Keratinocyte (primary cell): ENCODE results near the gene STX8.

ENCODE experiments used
- CTCF ChIP-seq, 3 experiments: IDR thresholded peaks in 1 of 3; conservative IDR thresholded peaks in 1 of 3; optimal IDR thresholded peaks in 1 of 3; 2 replicates in 2 of 3; 3 replicates in 1 of 3; pipeline versions ENCODE3 to v1.5.1; 2011; ENCODE audit warnings: low read length in 3 of 3, mild to moderate bottlenecking in 3 of 3, moderate library complexity in 2 of 3, control low read depth in 1 of 3, inconsistent platforms in 1 of 3; ENCODE audit not compliant: insufficient read depth in 2 of 3; ENCODE audit errors: extremely low read depth in 1 of 3
- EZH2 ChIP-seq: IDR thresholded peaks from one replicate; pipeline ENCODE4 v1.6.1; 2012; ENCODE audit warnings: inconsistent platforms, mild to moderate bottlenecking, low read length, moderate library complexity

GRCh38 chr17:9239246-9239792 is 336.3 kb downstream of the STX8 start:
- TF ChIP-seq CTCF (optimal IDR thresholded peaks at IDR 0.05 in 1 of 3, IDR thresholded peaks at IDR 0.05 in 1 of 3, conservative IDR thresholded peaks at IDR 0.05 in 1 of 3; ENCODE audit: extremely low read depth in 1 of 3, insufficient read depth in 2 of 3, low read length in 3 of 3) (no peak), EZH2 (no peak)
